WI38 (cell line): ENCODE data around the gene TMEM203.

ENCODE experiments used
- H3K4me3 ChIP-seq: 2 replicates; pipeline ENCODE4 v1.5.1; 2011; ENCODE audit warnings: low read depth, mild to moderate bottlenecking, control low read depth, low read length
- CTCF ChIP-seq: IDR thresholded peaks from 2 replicates; pipeline ENCODE4 v1.5.1; 2012; ENCODE audit warnings: low read depth, mild to moderate bottlenecking, control low read depth, low read length

Gene TMEM203

DNA sequence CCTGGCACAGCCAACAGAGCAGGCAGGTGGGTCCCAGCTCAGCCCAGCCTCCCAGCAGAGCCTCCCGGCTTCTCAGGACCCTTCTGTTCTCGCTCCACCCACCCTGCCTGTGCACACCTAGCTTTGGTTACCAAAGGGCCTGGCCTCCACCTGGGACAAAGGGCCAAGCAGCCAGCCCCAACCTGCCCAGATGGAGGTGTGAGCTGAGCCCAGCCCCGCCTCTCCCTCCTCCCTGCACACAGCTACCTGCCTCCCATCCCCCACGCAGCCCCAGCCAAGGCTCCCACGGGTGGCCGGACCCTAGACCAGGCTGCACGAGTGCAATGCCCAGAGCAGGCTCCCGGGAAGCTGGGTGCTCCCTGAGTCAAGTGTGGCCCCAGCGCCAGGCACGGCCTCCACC, 10.5 kb downstream of the TMEM203 start:
- TF ChIP-seq CTCF: no peak
- no peak overlapping the region for H3K4me3 ChIP-seq

DNA sequence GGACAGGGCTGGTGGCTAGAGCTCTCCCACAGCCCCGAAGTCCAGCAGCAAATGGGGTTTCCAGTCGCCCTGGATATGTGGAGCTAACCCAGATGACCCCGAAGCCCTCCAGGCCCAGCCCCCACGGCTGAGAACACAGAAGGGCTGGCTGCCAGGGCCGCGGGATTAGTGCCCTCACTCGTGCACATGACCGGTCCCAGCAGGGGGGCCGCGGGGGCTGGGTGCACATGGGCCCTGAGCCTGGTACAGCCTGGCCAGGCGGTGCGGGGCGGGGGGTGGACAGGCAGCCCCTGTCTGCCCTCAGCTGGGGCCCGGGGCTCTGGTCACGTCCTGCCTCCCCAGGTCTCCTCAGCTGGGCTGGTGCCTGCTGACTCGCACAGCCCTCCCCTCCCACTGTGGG, 11.1 kb downstream of the TMEM203 start:
- H3K4me3 ChIP-seq: no peak overlapping the region
- TF ChIP-seq CTCF: no peak

DNA sequence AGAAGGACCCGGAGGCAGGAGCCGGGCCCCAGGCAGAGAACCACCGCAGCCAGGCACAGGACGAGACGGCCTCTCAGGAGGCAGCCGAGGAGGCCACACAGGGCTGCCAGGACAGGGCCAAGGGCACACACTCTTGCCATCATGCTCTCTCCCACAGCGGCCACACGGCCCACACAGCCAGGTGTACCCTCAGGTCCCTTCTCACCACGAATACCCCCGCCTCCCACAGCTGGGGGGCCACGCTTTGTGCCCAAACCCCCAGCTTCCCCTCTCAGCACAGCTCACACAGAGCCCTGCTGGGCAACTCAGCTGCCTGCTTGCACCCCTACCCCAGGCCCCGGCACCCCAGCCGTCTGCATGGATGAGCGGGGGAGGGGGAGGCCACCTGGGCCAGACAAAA, 11.7 kb downstream of the TMEM203 start:
- no peak overlapping the region for H3K4me3 ChIP-seq
- TF ChIP-seq CTCF: no peak

GRCh38 chr9:137192859-137193258, 12.6 kb downstream of the TMEM203 start:
- no peak overlapping the region for H3K4me3 ChIP-seq
- no peak for TF ChIP-seq CTCF

DNA sequence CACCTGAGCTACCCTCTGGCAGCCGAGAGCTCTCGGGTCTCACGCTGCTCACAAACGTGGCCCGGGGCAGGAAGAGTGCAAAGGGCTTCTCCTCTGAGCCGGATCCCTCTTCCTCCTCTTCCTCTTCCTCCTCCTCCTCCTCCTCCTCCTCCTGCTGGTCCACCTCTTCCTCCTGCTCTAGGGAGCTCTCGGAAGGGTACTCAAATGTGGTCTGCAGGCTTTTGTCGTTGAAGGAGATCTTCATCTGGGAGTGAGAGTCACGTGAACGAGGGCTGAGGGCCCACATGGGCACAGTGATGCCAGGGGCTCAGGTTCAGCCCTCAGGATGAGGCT, 13.0 kb downstream of the TMEM203 start:
- no peak for TF ChIP-seq CTCF

GRCh38 chr9:137191691-137192447, 13.6 kb downstream of the TMEM203 start:
- no peak for TF ChIP-seq CTCF
- H3K4me3 ChIP-seq: no peak overlapping the region

More for the DNA sequence above, 13.0 kb downstream of the TMEM203 start:
- H3K4me3 ChIP-seq: no peak overlapping the region

- no peak overlapping the region for H3K4me3 ChIP-seq
- TF ChIP-seq CTCF: no peak
Measured at GRCh38 chr9:137191245-137191644, 14.2 kb downstream of the TMEM203 start.
